Testis (tissue), 3 donors: ENCODE results near the gene CDC42EP4. TPM values are rescaled to one million over a fixed set of nuclear protein-coding genes. Genes with fewer than 3 reads are reported as not detected.
A peak's percentile ranks its signal among the peaks of the same experiment; 100 is the strongest.

Experiments
- DNase-seq: peaks from one replicate; pipeline ENCODE4 v3.0.0-alpha.2; 2019
- H3K27ac ChIP-seq, 2 donors: fragments of 200-600 bp; sonication (generic); one replicate each; pipeline ENCODE4 v1.5.1; 2019
- H3K27me3 ChIP-seq: fragments of 200-600 bp; sonication (generic); one replicate; pipeline ENCODE4 v1.5.1; 2019
- H3K36me3 ChIP-seq: fragments of 200-600 bp; sonication (generic); one replicate; pipeline ENCODE4 v1.5.1; 2017; ENCODE audit warnings: low read depth; ENCODE audit errors: missing control alignments
- H3K4me1 ChIP-seq: fragments of 200-600 bp; sonication (generic); one replicate; pipeline ENCODE4 v1.5.1; 2019
- H3K4me3 ChIP-seq, 2 donors: fragments of 200-600 bp; sonication (generic); one replicate each; pipeline ENCODE4 v1.5.1; 2017 to 2019
- H3K9me3 ChIP-seq: fragments of 200-600 bp; sonication (generic); one replicate; pipeline ENCODE4 v1.5.1; 2017
- POLR2A ChIP-seq: fragments of 450-650 bp; IDR thresholded peaks from one replicate; pipeline ENCODE4 v1.6.1; 2017; ENCODE audit warnings: antibody characterized with exemption, mild to moderate bottlenecking, moderate library complexity
- WGBS, 2 donors: methylation state at CpG; one replicate each; pipeline ENCODE4 v1.1.5; 2018; 5-methylcytosine and 5-hydroxymethylcytosine counted together
- intact Hi-C: fragments of 100-400 bp; cut with DNase I; formaldehyde crosslinking; loops from one replicate; pipeline ENCODE4 v1.15.1; 2023; ENCODE audit warnings: low total_unique reads
- polyA plus RNA-seq: library from polyadenylated mRNA; stranded (reverse); fragments of 350-450 nt; fragmentation: Illumina TruSeq; extraction: RNeasy Lipid Tissue Mini Kit (QIAGEN cat#74804); gene quantifications from one replicate; pipeline ENCODE4 v1.2.3, GENCODE V29; 2014; ENCODE audit warnings: low read depth, low replicate concordance; ENCODE audit not compliant: insufficient read depth
- total RNA-seq, 2 donors: library from RNA; depleted of rRNA; stranded (reverse); fragments of >200 nt; gene quantifications; one replicate each; pipeline ENCODE4 v1.2.3, GENCODE V29; 2016
- TF ChIP-seq, protein P1 (sequence below), 3 experiments: fragments of 450-650 bp in 2 of 3; fragments of 200-600 bp in 1 of 3; sonication (generic) in 1 of 3; IDR thresholded peaks; one replicate each; pipeline ENCODE4 v1.5.1; 2016 to 2019; ENCODE audit warnings: antibody characterized with exemption in 3 of 3, mild to moderate bottlenecking in 2 of 3, moderate library complexity in 1 of 3

Gene CDC42EP4
- total and polyA plus RNA-seq, 3 donors from 2014 or later, result 55.9 to 140 (median 103) TPM

DNA sequence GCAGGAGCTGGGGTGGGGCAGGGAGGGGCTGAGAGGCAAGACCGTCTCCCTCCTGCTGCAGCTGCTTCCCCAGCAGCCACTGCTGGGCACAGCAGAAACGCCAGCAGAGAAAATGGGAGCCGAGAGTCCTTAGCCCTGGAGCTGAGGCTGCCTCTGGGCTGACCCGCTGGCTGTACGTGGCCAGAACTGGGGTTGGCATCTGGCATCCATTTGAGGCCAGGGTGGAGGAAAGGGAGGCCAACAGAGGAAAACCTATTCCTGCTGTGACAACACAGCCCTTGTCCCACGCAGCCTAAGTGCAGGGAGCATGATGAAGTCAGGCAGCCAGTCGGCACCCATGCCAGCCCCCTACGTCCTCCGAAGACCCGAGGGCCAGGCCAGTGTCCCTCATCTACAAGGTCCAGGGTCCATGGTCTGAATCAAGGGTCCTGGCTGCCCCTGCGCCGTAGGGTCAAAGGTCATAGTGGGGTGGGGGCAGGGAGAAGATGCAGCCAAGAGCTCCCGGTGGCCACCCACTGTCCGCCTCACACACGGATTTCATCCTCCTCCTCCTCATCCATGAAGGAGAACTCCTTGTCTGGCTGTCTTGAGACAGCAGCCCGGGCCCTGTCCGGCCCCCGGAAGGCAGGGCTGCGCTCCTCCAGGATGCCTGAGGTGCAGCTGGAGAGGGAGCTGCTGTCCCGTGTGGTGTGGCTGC lies 26.7 kb downstream of the CDC42EP4 start:
- 62 to 78% methylated on average over 6 to 20 of the region's 20 CpGs for WGBS, 2 donors
- Histone ChIP-seq H3K9me3 (no peaks in the 10 kb centered on the region), H3K27ac (peak overlapping the region; percentile 79 to 90), H3K4me1 (peaks cover 79% of the 10 kb centered on the region), H3K4me3 (no peak overlapping the region), H3K27me3 (no peaks in the 10 kb centered on the region), H3K36me3 (no peaks in the 10 kb centered on the region)
- TF ChIP-seq, protein P1, sequence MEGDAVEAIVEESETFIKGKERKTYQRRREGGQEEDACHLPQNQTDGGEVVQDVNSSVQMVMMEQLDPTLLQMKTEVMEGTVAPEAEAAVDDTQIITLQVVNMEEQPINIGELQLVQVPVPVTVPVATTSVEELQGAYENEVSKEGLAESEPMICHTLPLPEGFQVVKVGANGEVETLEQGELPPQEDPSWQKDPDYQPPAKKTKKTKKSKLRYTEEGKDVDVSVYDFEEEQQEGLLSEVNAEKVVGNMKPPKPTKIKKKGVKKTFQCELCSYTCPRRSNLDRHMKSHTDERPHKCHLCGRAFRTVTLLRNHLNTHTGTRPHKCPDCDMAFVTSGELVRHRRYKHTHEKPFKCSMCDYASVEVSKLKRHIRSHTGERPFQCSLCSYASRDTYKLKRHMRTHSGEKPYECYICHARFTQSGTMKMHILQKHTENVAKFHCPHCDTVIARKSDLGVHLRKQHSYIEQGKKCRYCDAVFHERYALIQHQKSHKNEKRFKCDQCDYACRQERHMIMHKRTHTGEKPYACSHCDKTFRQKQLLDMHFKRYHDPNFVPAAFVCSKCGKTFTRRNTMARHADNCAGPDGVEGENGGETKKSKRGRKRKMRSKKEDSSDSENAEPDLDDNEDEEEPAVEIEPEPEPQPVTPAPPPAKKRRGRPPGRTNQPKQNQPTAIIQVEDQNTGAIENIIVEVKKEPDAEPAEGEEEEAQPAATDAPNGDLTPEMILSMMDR (IDR thresholded peaks at IDR 0.05), result no peak
- TF ChIP-seq POLR2A, result no peak
- DNase-seq, result no peak
- intact Hi-C loops, result no loop called here

DNA sequence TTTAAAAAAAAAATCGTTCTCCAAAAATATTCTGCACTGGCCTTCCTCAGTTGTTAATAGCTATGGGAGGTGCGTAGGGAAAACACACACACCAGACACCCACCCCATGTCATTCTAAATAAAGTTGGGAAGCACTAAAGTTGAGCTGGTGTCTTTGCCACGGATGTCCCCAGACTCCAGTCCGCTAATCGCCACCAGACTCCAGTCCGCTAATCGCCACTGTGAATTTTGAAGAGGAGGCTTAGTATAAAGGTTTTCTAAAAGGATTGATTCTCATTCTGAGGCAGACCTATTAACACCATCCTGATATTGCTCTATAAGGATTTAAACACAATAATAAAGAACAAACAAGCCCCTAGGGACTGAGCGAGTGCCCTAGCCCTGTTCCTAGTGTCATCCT lies 27.4 kb downstream of the CDC42EP4 start:
- H3K4me1 ChIP-seq, result peaks cover 80% of the 10 kb centered on the region
- H3K36me3 ChIP-seq, result no peaks in the 10 kb centered on the region
- intact Hi-C loops, result no loop called here

DNA sequence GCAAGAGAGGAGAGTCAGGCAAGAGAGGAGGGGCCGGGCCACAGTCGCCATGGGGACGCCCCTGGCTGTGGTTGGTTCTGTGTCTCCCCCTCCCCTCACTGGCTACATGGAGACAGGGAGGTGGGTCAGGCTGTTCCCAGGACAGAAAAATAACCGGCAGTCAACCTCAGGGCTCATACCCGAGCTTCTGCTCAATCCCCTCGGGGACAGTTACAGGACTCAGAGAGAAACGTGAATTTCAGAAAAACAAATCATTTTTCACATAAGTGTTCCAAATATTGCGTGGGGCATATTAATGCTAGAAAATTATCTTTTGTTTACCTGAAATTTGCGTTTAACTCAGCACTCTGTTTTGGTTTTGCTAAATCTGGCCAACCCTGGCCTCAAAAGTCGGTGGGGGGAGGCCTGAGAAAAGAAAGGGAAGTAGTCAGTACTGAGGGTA lies 27.9 kb downstream of the CDC42EP4 start:
- H3K36me3 ChIP-seq, result no peaks in the 10 kb centered on the region
- peak; percentile 84 for DNase-seq
- H3K4me3 ChIP-seq, result no peak overlapping the region
- H3K27ac ChIP-seq, result peak overlapping the region; percentile 79 to 90
- intact Hi-C loops, result no loop called here
- 25 to 33% methylated on average over 10 of the region's 10 CpGs for WGBS, 2 donors
- peaks cover 80% of the 10 kb centered on the region for H3K4me1 ChIP-seq
- H3K27me3 ChIP-seq, result no peaks in the 10 kb centered on the region
- H3K9me3 ChIP-seq, result no peaks in the 10 kb centered on the region
- TF ChIP-seq, protein P1 (IDR thresholded peaks at IDR 0.05), result no peak
- no peak for TF ChIP-seq POLR2A

More for the DNA sequence above, 27.4 kb downstream of the CDC42EP4 start:
- no peak for DNase-seq
- Histone ChIP-seq H3K9me3 (no peaks in the 10 kb centered on the region), H3K27ac (peak overlapping the region; percentile 79 to 90), H3K4me3 (no peak overlapping the region), H3K27me3 (no peaks in the 10 kb centered on the region)
- 61 to 68% methylated on average over 8 of the region's 8 CpGs for WGBS, 2 donors
- TF ChIP-seq, protein P1 (IDR thresholded peaks at IDR 0.05), result no peak
- TF ChIP-seq POLR2A, result no peak

DNA sequence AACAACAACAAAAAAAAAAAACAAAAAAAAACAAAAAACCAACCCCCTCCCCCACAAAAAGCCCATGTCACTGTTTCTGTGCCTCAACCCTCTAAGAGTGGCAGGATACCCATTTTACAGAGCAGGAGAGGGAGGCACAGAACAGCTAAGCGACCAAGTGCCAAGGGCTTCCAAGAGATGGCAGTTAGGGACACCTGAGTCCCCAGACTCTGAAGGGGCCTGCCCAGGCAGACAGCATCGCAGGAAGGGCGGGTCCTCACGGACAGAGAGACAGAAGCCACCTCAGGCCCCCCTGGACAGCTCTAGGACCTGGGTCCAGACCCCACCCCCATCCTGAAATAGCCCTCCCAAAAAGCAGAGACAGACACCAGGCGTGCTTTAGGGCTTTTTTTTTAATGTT lies 28.6 kb downstream of the CDC42EP4 start:
- H3K36me3 ChIP-seq, result no peaks in the 10 kb centered on the region
- H3K4me3 ChIP-seq, result no peak overlapping the region
- intact Hi-C loops, result no loop called here
- peaks cover 80% of the 10 kb centered on the region for H3K4me1 ChIP-seq
- WGBS, 2 donors, result 76 to 86% methylated on average over 5 of the region's 5 CpGs
- peak overlapping the region; percentile 79 to 90 for H3K27ac ChIP-seq
- H3K9me3 ChIP-seq, result no peaks in the 10 kb centered on the region
- no peaks in the 10 kb centered on the region for H3K27me3 ChIP-seq
- DNase-seq, result no peak
- TF ChIP-seq POLR2A, result no peak
- TF ChIP-seq, protein P1 (IDR thresholded peaks at IDR 0.05), result no peak

DNA sequence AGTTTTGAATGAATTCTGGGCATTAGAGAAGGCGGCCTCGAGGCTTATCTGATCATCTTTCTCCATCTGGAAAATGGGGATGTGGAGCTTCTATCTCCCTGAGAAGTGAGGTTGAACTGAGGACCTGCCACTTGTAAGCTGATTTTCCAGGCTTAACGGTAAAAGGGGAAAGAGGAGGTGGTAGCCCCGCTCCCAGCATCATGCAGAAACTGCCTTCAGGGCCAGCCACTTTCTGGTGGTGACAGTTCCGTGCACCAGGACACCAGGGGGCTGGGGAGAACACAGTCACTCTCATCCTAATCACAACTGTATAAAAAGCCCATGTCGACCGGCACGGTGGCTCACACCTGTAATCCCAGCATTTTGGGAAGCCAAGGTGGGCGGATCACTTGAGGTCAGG lies 29.2 kb downstream of the CDC42EP4 start:
- DNase-seq, result no peak
- Histone ChIP-seq H3K27me3 (no peaks in the 10 kb centered on the region), H3K36me3 (no peaks in the 10 kb centered on the region), H3K4me3 (no peak overlapping the region), H3K4me1 (peaks cover 80% of the 10 kb centered on the region), H3K27ac (peak overlapping the region; percentile 79 to 90), H3K9me3 (no peaks in the 10 kb centered on the region)
- WGBS, 2 donors, result 82 to 90% methylated on average over 9 of the region's 9 CpGs
- intact Hi-C loops, result no loop called here
- no peak for TF ChIP-seq POLR2A
- TF ChIP-seq, protein P1 (IDR thresholded peaks at IDR 0.05), result no peak
